ENCODE results near the gene VKORC1.

- TF ChIP-seq CTCF (conservative IDR thresholded peaks at IDR 0.05 in 1 of 2, IDR thresholded peaks at IDR 0.05 in 1 of 2; ENCODE audit: low read depth in 1 of 2, low read length in 2 of 2) (no peak), EZH2 (IDR thresholded peaks at IDR 0.05; ENCODE audit: low read length, missing control alignments) (no peak)
Observed at GRCh38 chr16:31113121-31114120, 18.8 kb upstream of the VKORC1 start.

Data from fibroblast of lung (primary cell).